A549 (cell line): ENCODE measurements around the gene ZMYND8.

Source experiments
- CTCF ChIP-seq: fragments of >200 bp; sonication (Bioruptor Twin); formaldehyde crosslinking; IDR thresholded peaks from 3 replicates; pipeline ENCODE4 v1.5.1; 2016
- EP300 ChIP-seq, 2 experiments: fragments of >200 bp; sonication (Bioruptor Twin); formaldehyde crosslinking; IDR thresholded peaks; 2 replicates in 1 of 2; 3 replicates in 1 of 2; pipeline ENCODE4 v1.6.1; 2016 to 2017
- PHF8 ChIP-seq: fragments of 200-600 bp; sonication (generic); IDR thresholded peaks from 2 replicates; pipeline ENCODE4 v1.6.1; 2016; ENCODE audit warnings: low read depth, mild to moderate bottlenecking, antibody characterized with exemption, moderate library complexity, borderline replicate concordance
- POLR2AphosphoS2 ChIP-seq: conservative IDR thresholded peaks from 2 replicates; pipeline ENCODE4 v1.6.1; 2012; ENCODE audit warnings: low read length, improper control_type of control experiment, inconsistent platforms
- RFX5 ChIP-seq: fragments of 450-650 bp; IDR thresholded peaks from 2 replicates; pipeline ENCODE4 v1.7.1; 2014; ENCODE audit warnings: antibody characterized with exemption, mild to moderate bottlenecking, moderate library complexity
- TF ChIP-seq, protein P1 (sequence below): IDR thresholded peaks from 2 replicates; pipeline ENCODE4 v1.6.1; 2012

DNA sequence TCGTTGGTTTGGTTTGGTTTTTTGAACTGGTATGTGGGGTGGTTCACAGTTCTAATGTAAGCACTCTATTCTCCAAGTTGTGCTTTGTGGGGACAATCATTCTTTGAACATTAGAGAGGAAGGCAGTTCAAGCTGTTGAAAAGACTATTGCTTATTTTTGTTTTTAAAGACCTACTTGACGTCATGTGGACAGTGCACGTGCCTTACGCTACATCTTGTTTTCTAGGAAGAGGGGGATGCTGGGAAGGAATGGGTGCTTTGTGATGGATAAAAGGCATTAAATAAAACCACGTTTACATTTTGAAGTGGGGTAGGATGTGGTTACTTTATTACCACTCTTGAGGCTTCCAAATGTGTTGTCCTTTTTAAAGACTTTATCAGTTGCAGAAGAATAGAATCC is 168.0 kb downstream of the ZMYND8 start:
- TF ChIP-seq POLR2AphosphoS2 (no peak), RFX5 (no peak), CTCF (no peak), PHF8 (no peak), EP300 (IDR thresholded peaks at IDR 0.05) (no peak)
- TF ChIP-seq, protein P1, sequence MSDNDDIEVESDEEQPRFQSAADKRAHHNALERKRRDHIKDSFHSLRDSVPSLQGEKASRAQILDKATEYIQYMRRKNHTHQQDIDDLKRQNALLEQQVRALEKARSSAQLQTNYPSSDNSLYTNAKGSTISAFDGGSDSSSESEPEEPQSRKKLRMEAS = no peak
